IMR-90 (cell line): ENCODE measurements around the gene PLXDC2. TPM values are rescaled to one million over a fixed set of nuclear protein-coding genes. Genes with fewer than 3 reads are reported as not detected.

Source experiments
- ATAC-seq: fragments of 200-7000 bp; cut with Tn5 transposase; 2 replicates; pipeline ENCODE4 v1.9.1; 2020; ENCODE audit warnings: low read depth, mild to moderate bottlenecking, moderate library complexity
- BruUV-seq: library from RNA; stranded (reverse); fragments of 400-500 nt; replicated peaks from 2 replicates; lab custom pipeline; 2021; lab: Mats Ljungman, UMichigan
- CTCF ChIA-PET: fragments of 300-600 bp; formaldehyde crosslinking; extraction: SDS; loops from one replicate; lab custom pipeline; 2021; ENCODE audit warnings: antibody characterized with exemption; lab: Yijun Ruan, JAX
- POLR2A ChIA-PET: fragments of 300-600 bp; sonication (Branson Sonifier 250); formaldehyde crosslinking; loops from one replicate; lab custom pipeline; 2022; ENCODE audit warnings: antibody characterized with exemption; ENCODE audit not compliant: unreplicated experiment; lab: Charles Lee
- DNase-seq: peaks from one replicate; pipeline ENCODE4 v3.0.0; 2013
- H2AFZ ChIP-seq: replicated peaks from 2 replicates; pipeline ENCODE3; 2013; ENCODE audit warnings: low read length, mild to moderate bottlenecking; ENCODE audit not compliant: poor library complexity
- H2AK5ac ChIP-seq: 2 replicates; pipeline ENCODE4 v1.6.1; 2013; ENCODE audit warnings: low read depth, low read length, inconsistent platforms
- H2AK9ac ChIP-seq: replicated peaks from 2 replicates; pipeline ENCODE3; 2013; ENCODE audit warnings: mild to moderate bottlenecking, low read depth, low read length, moderate library complexity; ENCODE audit not compliant: poor library complexity
- H2BK120ac ChIP-seq: 2 replicates; pipeline ENCODE4 v1.6.1; 2013; ENCODE audit warnings: low read depth, low read length, inconsistent platforms
- H2BK15ac ChIP-seq: 3 replicates; pipeline ENCODE4 v1.6.1; 2013; ENCODE audit warnings: low read depth, low read length, inconsistent platforms
- H2BK20ac ChIP-seq: 2 replicates; pipeline ENCODE4 v1.6.1; 2013; ENCODE audit warnings: low read depth, mild to moderate bottlenecking, inconsistent platforms, low read length, moderate library complexity
- H2BK5ac ChIP-seq: 2 replicates; pipeline ENCODE4 v1.6.1; 2013; ENCODE audit warnings: mild to moderate bottlenecking, low read depth, low read length, inconsistent platforms; ENCODE audit not compliant: poor library complexity, severe bottlenecking
- H3K14ac ChIP-seq: replicated peaks from 2 replicates; pipeline ENCODE4 v1.6.1; 2013; ENCODE audit warnings: low read depth, low read length, inconsistent platforms
- H3K18ac ChIP-seq: 2 replicates; pipeline ENCODE4 v1.6.1; 2013; ENCODE audit warnings: low read depth, low read length, control low read depth
- H3K23ac ChIP-seq: 2 replicates; pipeline ENCODE4 v1.6.1; 2013; ENCODE audit warnings: low read depth, low read length, inconsistent platforms
- H3K27ac ChIP-seq: 2 replicates; pipeline ENCODE4 v1.5.1; 2013; ENCODE audit warnings: mild to moderate bottlenecking, control low read depth, low read length; ENCODE audit not compliant: insufficient read depth
- H3K27me3 ChIP-seq: 2 replicates; pipeline ENCODE4 v1.6.1; 2013; ENCODE audit warnings: low read length; ENCODE audit not compliant: control insufficient read depth, insufficient read depth
- H3K36me3 ChIP-seq: 2 replicates; pipeline ENCODE4 v1.6.1; 2013; ENCODE audit warnings: low read length, mixed read lengths; ENCODE audit not compliant: control insufficient read depth, insufficient read depth
- H3K4ac ChIP-seq: 2 replicates; pipeline ENCODE4 v1.6.1; 2013; ENCODE audit warnings: low read depth, low read length, inconsistent platforms
- H3K4me1 ChIP-seq: 2 replicates; pipeline ENCODE4 v1.6.1; 2013; ENCODE audit warnings: low read length, mixed read lengths; ENCODE audit not compliant: control insufficient read depth, insufficient read depth
- H3K4me2 ChIP-seq: 2 replicates; pipeline ENCODE4 v1.6.1; 2013; ENCODE audit warnings: low read depth, mild to moderate bottlenecking, control low read depth, low read length, moderate library complexity
- H3K4me3 ChIP-seq: 2 replicates; pipeline ENCODE4 v1.5.1; 2013; ENCODE audit warnings: low read depth, mild to moderate bottlenecking, control low read depth, low read length, moderate library complexity; ENCODE audit not compliant: insufficient read depth
- H3K56ac ChIP-seq: 2 replicates; pipeline ENCODE4 v1.6.1; 2013; ENCODE audit warnings: low read length, inconsistent platforms; ENCODE audit not compliant: insufficient read depth; ENCODE audit errors: extremely low read depth
- H3K79me1 ChIP-seq, 2 experiments: 2 replicates each; pipeline ENCODE4 v1.6.1; 2013; ENCODE audit warnings: low read length in 2 of 2, inconsistent platforms in 1 of 2, low read depth in 1 of 2
- H3K9ac ChIP-seq: 2 replicates; pipeline ENCODE4 v1.6.1; 2013; ENCODE audit warnings: low read depth, low read length, control low read depth
- H3K9me1 ChIP-seq: 2 replicates; pipeline ENCODE4 v1.6.1; 2013; ENCODE audit warnings: low read length, inconsistent platforms; ENCODE audit not compliant: insufficient read depth
- H3K9me3 ChIP-seq: 2 replicates; pipeline ENCODE4 v1.6.1; 2013; ENCODE audit warnings: low read length; ENCODE audit not compliant: control insufficient read depth, insufficient read depth
- H4K20me1 ChIP-seq: 2 replicates; pipeline ENCODE4 v1.6.1; 2013; ENCODE audit warnings: low read length, inconsistent platforms; ENCODE audit not compliant: insufficient read depth
- H4K5ac ChIP-seq: 2 replicates; pipeline ENCODE4 v1.6.1; 2013; ENCODE audit warnings: mild to moderate bottlenecking, low read depth, low read length, control low read depth
- H4K8ac ChIP-seq, 2 experiments: 2 replicates each; pipeline ENCODE4 v1.6.1; 2013; ENCODE audit warnings: low read depth in 2 of 2, low read length in 2 of 2, control low read depth in 1 of 2, inconsistent platforms in 1 of 2
- H4K91ac ChIP-seq: 2 replicates; pipeline ENCODE4 v1.6.1; 2013; ENCODE audit warnings: low read depth, low read length, inconsistent platforms; ENCODE audit not compliant: insufficient read depth
- BHLHE40 ChIP-seq: fragments of 150-350 bp; IDR thresholded peaks from 2 replicates; pipeline ENCODE4 v1.6.1; 2016; ENCODE audit warnings: mild to moderate bottlenecking, low read depth, low read length
- CEBPB ChIP-seq: IDR thresholded peaks from 2 replicates; pipeline ENCODE4 v1.6.1; 2012; ENCODE audit warnings: low read depth, low read length, improper control_type of control experiment
- CHD1 ChIP-seq: IDR thresholded peaks from 2 replicates; pipeline ENCODE4 v1.6.1; 2012; ENCODE audit warnings: low read depth, low read length, improper control_type of control experiment
- FOS ChIP-seq: fragments of 150-350 bp; IDR thresholded peaks from 2 replicates; pipeline ENCODE4 v1.6.1; 2016; ENCODE audit warnings: low read depth, low read length
- MAFK ChIP-seq: IDR thresholded peaks from 2 replicates; pipeline ENCODE4 v1.6.1; 2012; ENCODE audit warnings: low read depth, low read length, improper control_type of control experiment
- MAZ ChIP-seq: IDR thresholded peaks from 2 replicates; pipeline ENCODE4 v1.6.1; 2012; ENCODE audit warnings: low read depth, mild to moderate bottlenecking, low read length, improper control_type of control experiment, moderate library complexity, borderline replicate concordance
- MXI1 ChIP-seq: IDR thresholded peaks from 2 replicates; pipeline ENCODE4 v1.6.1; 2012; ENCODE audit warnings: low read depth, mild to moderate bottlenecking, low read length, moderate library complexity, borderline replicate concordance
- NFE2L2 ChIP-seq: fragments of 150-350 bp; IDR thresholded peaks from 2 replicates; pipeline ENCODE4 v1.6.1; 2016; ENCODE audit warnings: low read depth, mild to moderate bottlenecking, low read length
- POLR2A ChIP-seq: IDR thresholded peaks from 2 replicates; pipeline ENCODE4 v1.6.1; 2012; ENCODE audit warnings: mild to moderate bottlenecking, low read depth, low read length
- RAD21 ChIP-seq: IDR thresholded peaks from 2 replicates; pipeline ENCODE4 v1.6.1; 2012; ENCODE audit warnings: low read length, improper control_type of control experiment
- RCOR1 ChIP-seq: IDR thresholded peaks from 2 replicates; pipeline ENCODE4 v1.6.1; 2012; ENCODE audit warnings: mild to moderate bottlenecking, low read length, improper control_type of control experiment; ENCODE audit not compliant: insufficient replicate concordance
- RFX5 ChIP-seq: IDR thresholded peaks from 2 replicates; pipeline ENCODE4 v1.8.0; 2012; ENCODE audit warnings: low read depth, mild to moderate bottlenecking, low read length, moderate library complexity
- SMC3 ChIP-seq: fragments of 150-350 bp; IDR thresholded peaks from 2 replicates; pipeline ENCODE4 v1.6.1; 2016; ENCODE audit warnings: low read depth, mild to moderate bottlenecking, antibody characterized with exemption, low read length, moderate library complexity
- WGBS, 2 experiments: methylation state at CpG; one replicate each; pipeline versions ENCODE4 v1.1.5 to v1.1.7; 2013; ENCODE audit warnings: missing lambda C conversion rate in 2 of 2; ENCODE audit not compliant: insufficient read length in 1 of 2; ENCODE audit errors: extremely low coverage in 2 of 2; 5-methylcytosine and 5-hydroxymethylcytosine counted together
- dilution Hi-C: fragments of 300-500 bp; cut with HindIII; formaldehyde crosslinking; loops from one replicate; pipeline ENCODE4 v1.14.3; 2018; ENCODE audit warnings: low sequenced_read_pairs; ENCODE audit not compliant: unreplicated experiment
- in situ Hi-C: fragments of 300-500 bp; cut with MboI; formaldehyde crosslinking; loops from 3 replicates; pipeline ENCODE4 v1.14.3; 2019; ENCODE audit warnings: low sequenced_read_pairs, inconsistent platforms, mixed read lengths
- intact Hi-C: fragments of 100-400 bp; cut with micrococcal nuclease; formaldehyde crosslinking; loops from 2 replicates; pipeline ENCODE4 v1.10.0; 2022
- polyA plus RNA-seq, 3 experiments: library from polyadenylated mRNA; depleted of rRNA; stranded (reverse); fragments of >200 nt; gene quantifications; 2 replicates each; pipeline ENCODE4 v1.2.3, GENCODE V29; 2012; ENCODE audit warnings: low replicate concordance in 1 of 3
- total RNA-seq: library from RNA; depleted of rRNA; stranded (reverse); fragments of >200 nt; gene quantifications from 2 replicates; pipeline ENCODE4 v1.2.3, GENCODE V29; 2012
- TF ChIP-seq, protein P1 (sequence below): fragments of 150-350 bp; IDR thresholded peaks from 2 replicates; pipeline ENCODE4 v1.6.1; 2017; ENCODE audit warnings: mild to moderate bottlenecking, antibody characterized with exemption, low read length, low read depth
- TF ChIP-seq, protein P2 (sequence below): conservative IDR thresholded peaks from 2 replicates; pipeline ENCODE4 v1.5.1; 2012; ENCODE audit warnings: mild to moderate bottlenecking, low read depth, low read length, improper control_type of control experiment
- TF ChIP-seq, protein P3 (sequence below): fragments of 150-350 bp; IDR thresholded peaks from 2 replicates; pipeline ENCODE4 v1.6.1; 2016; ENCODE audit warnings: low read depth, mild to moderate bottlenecking, low read length, moderate library complexity, borderline replicate concordance

The PLXDC2 gene
- total and polyA plus RNA-seq, 2 of the 4 experiments (the other 2 are of a cell fraction), result 3.2 to 6.1 TPM

DNA sequence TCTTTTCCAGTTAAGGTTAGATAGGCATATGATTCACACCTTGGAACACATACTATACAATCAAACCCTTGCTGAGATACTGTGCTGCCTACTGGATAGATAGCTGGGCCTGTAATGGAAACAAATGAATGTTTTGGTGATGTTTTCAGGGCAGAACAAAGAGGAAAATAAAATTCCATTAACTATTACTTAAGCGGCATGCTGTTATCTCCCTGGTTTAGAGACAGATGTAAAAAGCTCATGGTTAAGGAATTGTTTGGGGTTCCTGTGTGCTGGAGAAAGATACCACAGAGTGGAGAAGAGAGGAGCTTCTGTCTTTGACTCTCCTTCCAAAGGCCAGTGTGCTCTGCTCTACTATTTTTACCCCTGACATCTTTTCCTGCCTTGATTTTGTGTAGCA is 341.1 kb downstream of the PLXDC2 start:
- H3K27me3 ChIP-seq, result no peaks in the 10 kb centered on the region

More for the DNA sequence above, 341.1 kb downstream of the PLXDC2 start:
- Histone ChIP-seq H2AK9ac (no peak overlapping the region), H4K20me1 (no peaks in the 10 kb centered on the region), H3K9ac (no peak overlapping the region), H2AFZ (no peak overlapping the region), H2AK5ac (no peak overlapping the region), H2BK120ac (no peak overlapping the region), H3K9me1 (no peaks in the 10 kb centered on the region), H3K23ac (no peak overlapping the region), H3K56ac (no peak overlapping the region), H2BK5ac (no peak overlapping the region), H4K91ac (no peak overlapping the region), H2BK15ac (no peak overlapping the region), H3K14ac (no peak overlapping the region), H3K79me1 (no peaks in the 10 kb centered on the region), H4K8ac (no peak overlapping the region), H3K4me1 (no peaks in the 10 kb centered on the region), H3K36me3 (no peaks in the 10 kb centered on the region), H2BK20ac (no peak overlapping the region), H3K4me2 (no peak overlapping the region), H4K5ac (no peak overlapping the region), H3K9me3 (no peaks in the 10 kb centered on the region), H3K18ac (no peak overlapping the region), H3K27ac (no peak overlapping the region), H3K4ac (no peak overlapping the region), H3K4me3 (no peak overlapping the region)
- DNase-seq (no peak), ATAC-seq (no peak; the same call in 1 of the 2 replicates)
- dilution Hi-C loops (no loop called here), intact Hi-C loops (no loop called here), in situ Hi-C loops (no loop called here)
- BruUV-seq, result no TSS peak
- ChIA-PET POLR2A (no interaction called here), CTCF (no interaction called here)
- no CpG with 5 or more reads among the region's 1 CpG for WGBS, 2 experiments
- TF ChIP-seq, protein P1, sequence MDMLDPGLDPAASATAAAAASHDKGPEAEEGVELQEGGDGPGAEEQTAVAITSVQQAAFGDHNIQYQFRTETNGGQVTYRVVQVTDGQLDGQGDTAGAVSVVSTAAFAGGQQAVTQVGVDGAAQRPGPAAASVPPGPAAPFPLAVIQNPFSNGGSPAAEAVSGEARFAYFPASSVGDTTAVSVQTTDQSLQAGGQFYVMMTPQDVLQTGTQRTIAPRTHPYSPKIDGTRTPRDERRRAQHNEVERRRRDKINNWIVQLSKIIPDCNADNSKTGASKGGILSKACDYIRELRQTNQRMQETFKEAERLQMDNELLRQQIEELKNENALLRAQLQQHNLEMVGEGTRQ, result no peak
- TF ChIP-seq MAFK, result no peak
- TF ChIP-seq, protein P2, sequence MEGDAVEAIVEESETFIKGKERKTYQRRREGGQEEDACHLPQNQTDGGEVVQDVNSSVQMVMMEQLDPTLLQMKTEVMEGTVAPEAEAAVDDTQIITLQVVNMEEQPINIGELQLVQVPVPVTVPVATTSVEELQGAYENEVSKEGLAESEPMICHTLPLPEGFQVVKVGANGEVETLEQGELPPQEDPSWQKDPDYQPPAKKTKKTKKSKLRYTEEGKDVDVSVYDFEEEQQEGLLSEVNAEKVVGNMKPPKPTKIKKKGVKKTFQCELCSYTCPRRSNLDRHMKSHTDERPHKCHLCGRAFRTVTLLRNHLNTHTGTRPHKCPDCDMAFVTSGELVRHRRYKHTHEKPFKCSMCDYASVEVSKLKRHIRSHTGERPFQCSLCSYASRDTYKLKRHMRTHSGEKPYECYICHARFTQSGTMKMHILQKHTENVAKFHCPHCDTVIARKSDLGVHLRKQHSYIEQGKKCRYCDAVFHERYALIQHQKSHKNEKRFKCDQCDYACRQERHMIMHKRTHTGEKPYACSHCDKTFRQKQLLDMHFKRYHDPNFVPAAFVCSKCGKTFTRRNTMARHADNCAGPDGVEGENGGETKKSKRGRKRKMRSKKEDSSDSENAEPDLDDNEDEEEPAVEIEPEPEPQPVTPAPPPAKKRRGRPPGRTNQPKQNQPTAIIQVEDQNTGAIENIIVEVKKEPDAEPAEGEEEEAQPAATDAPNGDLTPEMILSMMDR, result no peak
- no peak for TF ChIP-seq RCOR1
- TF ChIP-seq RFX5, result no peak
- no peak for TF ChIP-seq FOS
- no peak for TF ChIP-seq POLR2A
- TF ChIP-seq RAD21, result no peak
- TF ChIP-seq CEBPB, result no peak
- no peak for TF ChIP-seq NFE2L2
- TF ChIP-seq MXI1, result no peak
- TF ChIP-seq, protein P3, sequence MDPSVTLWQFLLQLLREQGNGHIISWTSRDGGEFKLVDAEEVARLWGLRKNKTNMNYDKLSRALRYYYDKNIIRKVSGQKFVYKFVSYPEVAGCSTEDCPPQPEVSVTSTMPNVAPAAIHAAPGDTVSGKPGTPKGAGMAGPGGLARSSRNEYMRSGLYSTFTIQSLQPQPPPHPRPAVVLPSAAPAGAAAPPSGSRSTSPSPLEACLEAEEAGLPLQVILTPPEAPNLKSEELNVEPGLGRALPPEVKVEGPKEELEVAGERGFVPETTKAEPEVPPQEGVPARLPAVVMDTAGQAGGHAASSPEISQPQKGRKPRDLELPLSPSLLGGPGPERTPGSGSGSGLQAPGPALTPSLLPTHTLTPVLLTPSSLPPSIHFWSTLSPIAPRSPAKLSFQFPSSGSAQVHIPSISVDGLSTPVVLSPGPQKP, result no peak
- TF ChIP-seq BHLHE40, result no peak
- no peak for TF ChIP-seq SMC3
- TF ChIP-seq MAZ, result no peak
- no peak for TF ChIP-seq CHD1
